BJ (cell line): ENCODE data around the gene AGK. TPM values are rescaled to one million over a fixed set of nuclear protein-coding genes. Genes with fewer than 3 reads are reported as not detected.

ENCODE experiments used
- CTCF ChIA-PET: fragments of 350-600 bp; formaldehyde crosslinking; extraction: SDS; loops from one replicate; lab custom pipeline; 2021; ENCODE audit warnings: antibody characterized with exemption, inconsistent platforms; lab: Yijun Ruan, JAX
- POLR2A ChIA-PET: fragments of 300-600 bp; sonication (Branson Sonifier 250); formaldehyde crosslinking; extraction: SDS; loops from one replicate; lab custom pipeline; 2021; ENCODE audit warnings: antibody characterized with exemption; lab: Charles Lee
- DNase-seq: peaks from one replicate; pipeline ENCODE4 v3.0.0-alpha.2; 2011; ENCODE audit warnings: low read depth
- H3K27me3 ChIP-seq: 2 replicates; pipeline ENCODE4 v1.6.0; 2011; ENCODE audit warnings: low read length; ENCODE audit not compliant: control insufficient read depth, insufficient read depth
- H3K36me3 ChIP-seq: 2 replicates; pipeline ENCODE4 v1.5.1; 2011; ENCODE audit warnings: low read length; ENCODE audit not compliant: control insufficient read depth, insufficient read depth
- H3K4me3 ChIP-seq: 2 replicates; pipeline ENCODE4 v1.5.1; 2011; ENCODE audit warnings: low read depth, mild to moderate bottlenecking, control low read depth, low read length
- polyA plus RNA-seq: library from polyadenylated mRNA; depleted of rRNA; stranded (reverse); fragments of >200 nt; gene quantifications from 2 replicates; pipeline ENCODE4 v1.2.3, GENCODE V29; 2011
- TF ChIP-seq, protein P1 (sequence below): IDR thresholded peaks from 2 replicates; pipeline ENCODE4 v1.5.1; 2011; ENCODE audit warnings: low read depth, mild to moderate bottlenecking, control low read depth, inconsistent platforms, low read length, moderate library complexity; ENCODE audit not compliant: insufficient read depth

Gene AGK
- polyA plus RNA-seq, 1 experiment: 30.3 TPM

DNA sequence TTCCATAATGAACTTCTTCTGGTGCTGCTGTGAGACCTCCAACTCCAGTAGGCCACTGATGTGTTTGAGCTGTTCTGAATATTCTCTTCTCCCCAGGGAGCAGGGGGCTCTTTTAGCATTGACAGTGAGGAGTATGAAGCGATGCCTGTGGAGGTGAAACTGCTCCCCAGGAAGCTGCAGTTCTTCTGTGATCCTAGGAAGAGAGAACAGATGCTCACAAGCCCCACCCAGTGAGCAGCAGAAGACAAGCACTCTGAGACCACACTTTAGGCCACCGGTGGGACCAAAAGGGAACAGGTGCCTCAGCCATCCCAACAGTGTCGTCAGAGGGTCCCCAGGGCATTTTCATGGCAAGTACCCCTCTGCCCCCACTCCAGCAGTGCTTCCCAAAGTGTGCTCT, 101.5 kb downstream of the AGK start:
- CTCF ChIA-PET: interaction anchor here (1.0 to 3.9 kb wide), 4 partner anchors 11 to 638 kb away, joined by 3 to 17 read pairs (median 5); partner anchors contain the start of genes MRPS33 and SSBP1
- H3K4me3 ChIP-seq: no peak overlapping the region
- H3K27me3 ChIP-seq: no peaks in the 10 kb centered on the region
- H3K36me3 ChIP-seq: no peaks in the 10 kb centered on the region; the same call in 1 of the 2 replicates
- POLR2A ChIA-PET: no interaction called here
- TF ChIP-seq, protein P1, sequence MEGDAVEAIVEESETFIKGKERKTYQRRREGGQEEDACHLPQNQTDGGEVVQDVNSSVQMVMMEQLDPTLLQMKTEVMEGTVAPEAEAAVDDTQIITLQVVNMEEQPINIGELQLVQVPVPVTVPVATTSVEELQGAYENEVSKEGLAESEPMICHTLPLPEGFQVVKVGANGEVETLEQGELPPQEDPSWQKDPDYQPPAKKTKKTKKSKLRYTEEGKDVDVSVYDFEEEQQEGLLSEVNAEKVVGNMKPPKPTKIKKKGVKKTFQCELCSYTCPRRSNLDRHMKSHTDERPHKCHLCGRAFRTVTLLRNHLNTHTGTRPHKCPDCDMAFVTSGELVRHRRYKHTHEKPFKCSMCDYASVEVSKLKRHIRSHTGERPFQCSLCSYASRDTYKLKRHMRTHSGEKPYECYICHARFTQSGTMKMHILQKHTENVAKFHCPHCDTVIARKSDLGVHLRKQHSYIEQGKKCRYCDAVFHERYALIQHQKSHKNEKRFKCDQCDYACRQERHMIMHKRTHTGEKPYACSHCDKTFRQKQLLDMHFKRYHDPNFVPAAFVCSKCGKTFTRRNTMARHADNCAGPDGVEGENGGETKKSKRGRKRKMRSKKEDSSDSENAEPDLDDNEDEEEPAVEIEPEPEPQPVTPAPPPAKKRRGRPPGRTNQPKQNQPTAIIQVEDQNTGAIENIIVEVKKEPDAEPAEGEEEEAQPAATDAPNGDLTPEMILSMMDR: no peak
- DNase-seq: no peak

DNA sequence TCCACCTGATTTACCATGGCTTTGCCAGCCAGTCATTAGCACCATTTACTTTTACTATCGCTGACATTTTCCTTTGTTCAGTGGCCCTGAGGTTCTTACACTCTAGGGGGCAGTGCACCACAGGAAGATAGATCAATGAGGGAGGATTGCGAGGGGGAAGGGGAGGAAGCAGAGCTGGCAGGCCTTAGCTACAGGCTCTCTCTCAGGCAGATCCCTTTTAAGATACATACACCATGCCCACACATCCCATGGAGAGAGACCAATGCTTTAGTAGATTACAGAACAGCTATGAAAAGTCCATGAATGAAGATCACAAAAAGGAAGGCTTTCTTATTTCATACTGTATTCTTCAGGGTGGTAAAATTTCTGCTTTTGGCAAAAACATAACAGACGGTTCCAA, 103.3 kb downstream of the AGK start:
- CTCF ChIA-PET: interaction anchor here (0.9 to 3.9 kb wide), 12 partner anchors 8 to 129 kb away, joined by 3 to 17 read pairs (median 4); partner anchors contain the start of gene SSBP1
- Histone ChIP-seq H3K4me3 (no peak overlapping the region), H3K36me3 (no peaks in the 10 kb centered on the region; the same call in 1 of the 2 replicates), H3K27me3 (no peaks in the 10 kb centered on the region)
- TF ChIP-seq, protein P1: peak; percentile 76
- POLR2A ChIA-PET: no interaction called here
- peak; percentile 1 for DNase-seq

DNA sequence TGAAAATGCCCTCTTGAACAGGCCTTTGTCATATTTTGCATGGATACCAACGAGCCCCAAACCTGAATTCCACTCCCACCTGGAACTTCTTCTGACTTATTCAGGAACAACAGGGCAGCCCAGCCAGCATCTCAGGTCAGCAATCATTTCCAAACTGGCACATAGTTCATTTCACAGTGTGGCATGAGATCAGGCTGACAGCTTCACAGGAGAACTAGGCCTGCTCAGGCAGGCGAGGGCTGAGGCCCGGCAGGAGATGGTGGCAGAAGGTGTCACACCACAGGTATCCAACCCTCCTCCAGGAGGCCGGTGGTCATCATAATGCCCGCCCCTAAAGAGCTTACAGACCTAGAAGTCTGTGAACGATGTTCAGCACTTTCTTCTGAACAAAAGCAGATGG, 108.3 kb downstream of the AGK start:
- Histone ChIP-seq H3K27me3 (no peaks in the 10 kb centered on the region), H3K4me3 (no peak overlapping the region), H3K36me3 (peaks cover 10% of the 10 kb centered on the region)
- no peak for DNase-seq
- ChIA-PET POLR2A (no interaction called here), CTCF (interaction anchor here (1.7 to 4.3 kb wide), 2 partner anchors 8 to 10 kb away, joined by 4 to 18 read pairs; no protein-coding TSS in a partner anchor)
- TF ChIP-seq, protein P1: no peak

DNA sequence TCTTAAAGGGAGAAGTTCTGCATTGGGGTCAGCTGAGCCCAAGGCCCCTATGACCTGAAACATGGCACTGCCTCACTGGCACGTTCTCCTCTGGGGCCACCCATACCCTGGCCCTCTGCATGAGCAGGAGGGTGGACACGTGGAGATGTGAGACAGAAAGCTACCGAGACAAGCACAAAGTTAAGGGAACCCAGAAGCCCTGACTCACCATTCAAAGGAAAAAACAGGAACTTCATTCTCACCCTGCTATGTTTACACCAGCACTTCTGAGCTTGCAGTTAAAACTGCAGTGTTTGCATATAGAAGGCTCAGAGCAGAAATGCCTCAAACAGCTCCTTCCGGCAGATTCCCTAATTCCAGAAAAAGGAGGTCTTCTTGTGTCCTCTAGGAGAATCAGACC, 109.0 kb downstream of the AGK start:
- ChIA-PET CTCF (interaction anchor here (1.7 to 4.3 kb wide), 2 partner anchors 9 to 11 kb away, joined by 4 to 18 read pairs; no protein-coding TSS in a partner anchor), POLR2A (no interaction called here)
- Histone ChIP-seq H3K4me3 (no peak overlapping the region), H3K36me3 (peaks cover 11% of the 10 kb centered on the region), H3K27me3 (no peaks in the 10 kb centered on the region)
- no peak for DNase-seq
- TF ChIP-seq, protein P1: no peak

DNA sequence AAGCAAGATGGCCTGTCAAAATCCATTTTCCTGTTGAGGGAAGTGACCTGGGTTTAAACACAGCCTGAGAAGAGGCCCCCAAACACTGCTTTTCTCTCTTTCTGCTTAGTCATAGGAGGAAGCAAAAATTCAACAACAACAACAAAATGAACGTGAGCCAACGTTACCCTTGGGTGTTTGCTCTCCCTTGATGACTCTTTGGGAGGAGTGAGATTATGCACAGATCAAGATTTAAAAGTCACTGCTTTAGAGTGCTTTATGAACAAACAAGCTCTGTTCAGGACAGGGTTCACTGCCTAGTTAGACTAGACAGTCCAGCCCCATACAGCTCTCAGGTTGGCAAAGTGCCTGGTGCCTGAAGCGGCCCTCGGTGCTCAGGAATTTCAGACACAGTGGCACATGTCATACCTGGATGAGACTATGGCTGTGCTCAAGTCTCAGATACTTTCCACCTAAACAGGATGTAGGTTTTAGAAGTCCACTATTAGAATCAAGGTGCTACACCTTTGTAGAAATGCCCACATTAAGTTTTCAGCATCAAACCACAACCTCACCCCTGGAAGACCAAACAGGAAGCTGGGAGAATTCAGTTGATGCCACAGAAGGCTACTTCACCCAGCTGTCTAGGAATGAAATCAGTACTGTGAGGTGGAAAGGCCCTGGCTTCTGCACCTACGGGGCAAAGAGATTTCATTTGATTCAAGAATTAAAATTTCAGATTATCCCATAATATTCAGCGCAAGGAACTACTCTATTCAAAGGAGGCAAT, 112.1 kb downstream of the AGK start:
- Histone ChIP-seq H3K36me3 (peaks cover 11% of the 10 kb centered on the region), H3K4me3 (no peak overlapping the region), H3K27me3 (no peaks in the 10 kb centered on the region)
- TF ChIP-seq, protein P1: no peak
- ChIA-PET CTCF (interaction anchor here (1.4 to 2.2 kb wide), 2 partner anchors 8 to 75 kb away, joined by 4 to 7 read pairs; partner anchors contain the start of gene SSBP1), POLR2A (no interaction called here)
- DNase-seq: no peak
